Ammon's horn (tissue), 1 donor: Measurements from ENCODE around the gene SERPINE3.

ENCODE experiments used
- DNase-seq: peaks from one replicate; pipeline ENCODE4 v3.0.0-alpha.2; 2016; ENCODE audit warnings: low spot score

The SERPINE3 gene

DNA sequence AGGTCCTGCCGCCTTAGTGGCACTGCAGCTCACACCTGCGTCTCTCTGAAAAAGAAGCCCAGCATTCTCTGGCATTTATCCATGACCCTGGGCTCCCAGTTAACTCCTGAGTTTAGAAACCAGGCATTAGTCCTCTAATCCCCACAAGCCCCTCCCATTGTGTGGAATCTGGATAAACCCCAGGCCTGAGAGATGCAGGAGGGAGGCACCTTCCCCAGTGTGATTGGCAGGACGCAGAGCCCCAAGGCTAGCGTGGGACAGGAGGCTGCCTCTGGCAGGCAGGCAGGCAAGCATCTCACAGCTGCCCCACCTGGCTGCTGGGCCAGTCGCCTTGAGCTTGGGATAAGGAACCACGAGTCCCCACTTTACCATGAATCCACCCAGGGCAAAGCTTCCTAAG lies 11.0 kb upstream of the SERPINE3 start:
- no peak for DNase-seq

- no peak for DNase-seq
These were observed 9.9 kb upstream of the SERPINE3 start for GRCh38 chr13:51329606-51330005.

DNA sequence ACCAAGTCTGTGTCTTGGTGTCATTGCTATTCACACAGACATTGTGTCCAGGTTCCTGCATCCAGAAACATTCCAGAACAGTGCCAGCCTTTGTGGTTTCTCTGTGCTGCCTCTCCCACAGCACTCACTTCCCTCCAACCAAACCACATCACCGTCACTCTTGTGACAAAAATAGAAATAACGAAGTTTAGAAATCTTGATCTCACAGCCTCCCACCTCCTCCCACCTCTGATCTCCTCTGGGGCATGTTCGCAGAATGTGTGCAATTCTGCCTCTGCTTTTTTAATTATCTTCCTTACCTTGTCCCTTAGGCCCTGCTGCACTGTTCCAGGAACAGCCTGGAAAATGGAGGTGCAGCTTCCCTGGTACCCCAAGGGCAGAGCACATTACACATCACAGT lies 8.7 kb upstream of the SERPINE3 start:
- DNase-seq = no peak

- DNase-seq = no peak
These were observed 8.1 kb upstream of the SERPINE3 start for GRCh38 chr13:51331354-51331861.

GRCh38 chr13:51332566-51333361 lies 6.7 kb upstream of the SERPINE3 start:
- DNase-seq = no peak

GRCh38 chr13:51333421-51333820 lies 6.1 kb upstream of the SERPINE3 start:
- DNase-seq = no peak

DNA sequence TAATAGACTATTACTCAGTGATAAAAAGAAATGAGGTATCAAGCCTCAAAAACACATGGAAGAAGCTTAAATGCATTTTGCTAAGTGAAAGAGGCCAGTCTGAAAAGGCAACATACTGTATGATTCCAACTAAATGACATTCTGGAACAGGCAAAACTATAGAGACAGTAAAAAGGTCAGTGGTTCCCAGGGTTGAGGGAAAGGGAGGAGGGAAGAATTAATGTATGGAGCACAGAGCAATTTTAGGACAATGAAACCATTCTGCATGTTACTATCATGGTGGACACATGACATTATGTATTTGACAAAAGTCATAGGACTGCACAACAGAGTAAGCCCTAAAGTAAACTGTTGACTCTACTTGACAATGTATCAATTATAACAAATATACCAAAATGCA lies 5.7 kb upstream of the SERPINE3 start:
- no peak for DNase-seq

- no peak for DNase-seq
These were observed 2.7 kb upstream of the SERPINE3 start for GRCh38 chr13:51336746-51337145.

DNA sequence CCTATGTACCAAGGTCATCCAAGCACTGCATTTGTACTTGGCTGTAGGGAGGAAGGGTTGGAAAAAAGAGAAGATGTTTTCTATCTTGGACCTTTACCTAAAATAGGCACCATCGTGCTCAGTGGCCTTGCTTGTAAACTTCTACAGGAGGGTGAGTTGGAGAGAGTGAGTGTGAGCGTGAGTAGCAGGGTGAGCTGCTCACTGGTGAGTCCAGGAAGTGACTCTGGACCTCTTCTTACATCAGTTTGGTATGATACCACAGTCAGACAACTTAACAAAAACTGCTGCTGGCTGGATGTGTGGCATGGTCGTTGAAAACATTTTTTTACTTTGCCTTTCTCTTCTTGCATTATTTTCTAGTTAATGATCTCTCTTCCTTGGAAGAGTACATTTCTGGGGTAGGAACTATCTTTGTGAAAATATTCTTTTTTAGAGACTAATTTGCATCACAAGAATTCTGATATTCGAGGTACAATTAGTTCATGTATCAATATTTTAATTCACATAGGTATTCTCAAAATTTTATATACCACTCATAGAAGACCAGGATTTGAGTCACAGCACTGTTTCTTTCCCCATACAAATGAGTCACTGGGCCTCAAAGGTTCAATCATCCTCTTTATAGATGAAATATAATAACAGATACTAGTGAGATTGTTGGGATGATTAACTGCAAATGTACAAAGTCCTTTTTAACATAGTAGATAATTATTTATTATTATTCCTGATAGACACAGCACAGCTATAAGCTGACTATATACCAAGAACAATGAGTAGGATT lies 651 bp downstream of the SERPINE3 start:
- DNase-seq = no peak

GRCh38 chr13:51341232-51341631 lies 1.7 kb downstream of the SERPINE3 start:
- no peak for DNase-seq

GRCh38 chr13:51341791-51342190 lies 2.3 kb downstream of the SERPINE3 start:
- no peak for DNase-seq

- DNase-seq = no peak
These were observed 3.2 kb downstream of the SERPINE3 start for GRCh38 chr13:51342706-51343105.

GRCh38 chr13:51343475-51343874 lies 4.0 kb downstream of the SERPINE3 start:
- no peak for DNase-seq

- DNase-seq = no peak
These were observed 6.9 kb downstream of the SERPINE3 start for GRCh38 chr13:51346397-51346796.

DNA sequence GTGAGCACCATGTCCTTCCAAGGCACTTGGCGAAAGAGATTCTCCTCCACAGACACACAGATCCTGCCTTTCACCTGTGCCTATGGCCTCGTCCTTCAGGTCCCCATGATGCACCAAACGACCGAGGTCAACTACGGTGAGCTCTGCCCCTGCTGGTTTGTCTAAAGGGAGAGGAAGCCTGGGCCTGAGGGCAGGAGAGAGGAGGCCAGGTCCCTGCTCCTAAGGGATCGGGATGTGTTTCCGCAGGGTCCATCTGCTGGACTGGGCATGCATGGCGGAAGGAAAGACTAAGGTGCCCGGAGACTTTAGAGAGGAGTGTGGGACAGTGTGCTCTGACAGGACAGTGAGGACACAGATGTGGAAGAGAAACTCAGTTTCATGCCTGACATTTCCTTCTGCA lies 7.6 kb downstream of the SERPINE3 start:
- no peak for DNase-seq

- DNase-seq = no peak
These were observed 8.8 kb downstream of the SERPINE3 start for GRCh38 chr13:51348069-51348967.

DNA sequence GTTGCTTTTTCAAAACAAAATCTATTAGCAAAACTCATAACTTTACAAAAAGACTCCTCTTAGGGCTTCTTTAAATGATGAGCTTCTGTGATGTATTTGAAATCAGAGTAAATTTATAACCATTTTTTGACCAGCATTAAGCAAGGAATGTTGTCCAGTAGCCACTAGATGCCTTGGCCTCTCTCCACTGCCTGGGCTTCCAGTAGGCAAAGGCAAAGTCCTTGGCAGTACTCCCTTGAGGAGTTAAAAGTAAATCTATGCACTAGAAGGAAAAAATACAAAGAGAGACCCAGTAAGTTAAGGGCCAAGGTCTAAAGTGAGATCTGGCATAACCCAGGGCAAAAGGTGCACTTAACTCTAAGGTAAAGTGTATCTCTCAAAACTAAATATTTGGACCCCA lies 9.5 kb downstream of the SERPINE3 start:
- DNase-seq = no peak

DNA sequence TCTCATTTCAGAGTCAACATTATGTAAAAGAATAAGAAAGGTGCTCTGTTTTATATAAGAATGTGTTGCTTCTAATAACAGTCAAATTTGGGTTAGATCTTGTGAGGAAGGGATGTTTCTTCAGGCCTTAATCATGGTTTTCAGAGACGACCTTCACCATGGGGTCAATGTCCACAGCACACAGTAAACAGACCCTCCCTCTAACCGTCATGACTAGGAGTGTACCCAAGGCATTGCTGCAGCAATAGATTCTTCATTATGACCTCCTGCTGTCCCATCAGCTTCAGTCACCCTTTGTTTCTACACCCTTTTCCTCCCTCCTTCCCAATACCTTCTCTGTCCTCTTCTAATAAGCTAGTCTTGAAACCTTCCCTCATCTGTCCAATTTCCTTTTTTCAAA lies 15.7 kb downstream of the SERPINE3 start:
- no peak for DNase-seq

GRCh38 chr13:51357928-51358595 lies 18.6 kb downstream of the SERPINE3 start:
- no peak for DNase-seq

- DNase-seq = no peak
These were observed 19.9 kb downstream of the SERPINE3 start for GRCh38 chr13:51359352-51359751.

DNA sequence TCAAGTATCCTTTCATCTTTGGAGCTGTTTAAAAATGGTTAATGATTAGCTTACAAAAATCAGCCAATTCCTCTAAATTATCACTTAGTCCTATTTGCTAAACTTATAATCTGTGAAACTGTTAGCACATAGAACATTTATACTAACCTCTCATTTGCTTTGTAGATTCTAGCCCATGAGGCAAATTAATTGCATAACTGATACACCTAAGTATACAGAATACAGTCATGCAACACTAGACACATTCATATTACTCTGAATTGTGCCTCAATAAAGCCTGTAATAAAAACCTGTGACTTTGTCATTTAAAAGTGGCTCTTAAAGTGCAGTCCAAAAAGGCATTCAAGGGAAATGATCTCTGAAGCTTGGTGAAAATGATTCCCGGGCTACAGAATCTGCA lies 21.0 kb downstream of the SERPINE3 start:
- no peak for DNase-seq

GRCh38 chr13:51361106-51361505 lies 21.6 kb downstream of the SERPINE3 start:
- DNase-seq = no peak
